Measurements from ENCODE around the gene ADGRG3. TPM values are rescaled to one million over a fixed set of nuclear protein-coding genes. Genes with fewer than 3 reads are reported as not detected.

ADGRG3 gene
- total and polyA plus RNA-seq, 2 of the 13 experiments (the other 11 are each of a cell fraction or from before 2014, with no cell fraction given), result 2.7 to 11.8 TPM

- TF ChIP-seq, protein P1, sequence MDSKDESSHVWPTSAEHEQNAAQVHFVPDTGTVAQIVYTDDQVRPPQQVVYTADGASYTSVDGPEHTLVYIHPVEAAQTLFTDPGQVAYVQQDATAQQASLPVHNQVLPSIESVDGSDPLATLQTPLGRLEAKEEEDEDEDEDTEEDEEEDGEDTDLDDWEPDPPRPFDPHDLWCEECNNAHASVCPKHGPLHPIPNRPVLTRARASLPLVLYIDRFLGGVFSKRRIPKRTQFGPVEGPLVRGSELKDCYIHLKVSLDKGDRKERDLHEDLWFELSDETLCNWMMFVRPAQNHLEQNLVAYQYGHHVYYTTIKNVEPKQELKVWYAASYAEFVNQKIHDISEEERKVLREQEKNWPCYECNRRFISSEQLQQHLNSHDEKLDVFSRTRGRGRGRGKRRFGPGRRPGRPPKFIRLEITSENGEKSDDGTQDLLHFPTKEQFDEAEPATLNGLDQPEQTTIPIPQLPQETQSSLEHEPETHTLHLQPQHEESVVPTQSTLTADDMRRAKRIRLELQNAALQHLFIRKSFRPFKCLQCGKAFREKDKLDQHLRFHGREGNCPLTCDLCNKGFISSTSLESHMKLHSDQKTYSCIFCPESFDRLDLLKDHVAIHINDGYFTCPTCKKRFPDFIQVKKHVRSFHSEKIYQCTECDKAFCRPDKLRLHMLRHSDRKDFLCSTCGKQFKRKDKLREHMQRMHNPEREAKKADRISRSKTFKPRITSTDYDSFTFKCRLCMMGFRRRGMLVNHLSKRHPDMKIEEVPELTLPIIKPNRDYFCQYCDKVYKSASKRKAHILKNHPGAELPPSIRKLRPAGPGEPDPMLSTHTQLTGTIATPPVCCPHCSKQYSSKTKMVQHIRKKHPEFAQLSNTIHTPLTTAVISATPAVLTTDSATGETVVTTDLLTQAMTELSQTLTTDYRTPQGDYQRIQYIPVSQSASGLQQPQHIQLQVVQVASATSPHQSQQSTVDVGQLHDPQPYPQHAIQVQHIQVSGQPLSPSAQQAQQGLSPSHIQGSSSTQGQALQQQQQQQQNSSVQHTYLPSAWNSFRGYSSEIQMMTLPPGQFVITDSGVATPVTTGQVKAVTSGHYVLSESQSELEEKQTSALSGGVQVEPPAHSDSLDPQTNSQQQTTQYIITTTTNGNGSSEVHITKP (CRISPR knock-in tag; IDR thresholded peaks at IDR 0.05; ENCODE audit: low read depth), result no peak
- no peak for TF ChIP-seq KIAA2018 (CRISPR knock-in tag; IDR thresholded peaks at IDR 0.05; ENCODE audit: borderline replicate concordance)
- peak; percentile 52; the same call in 1 of the 2 replicates for TF ChIP-seq ZNF609 (CRISPR knock-in tag; IDR thresholded peaks at IDR 0.05; ENCODE audit: borderline replicate concordance)
- TF ChIP-seq, protein P2, sequence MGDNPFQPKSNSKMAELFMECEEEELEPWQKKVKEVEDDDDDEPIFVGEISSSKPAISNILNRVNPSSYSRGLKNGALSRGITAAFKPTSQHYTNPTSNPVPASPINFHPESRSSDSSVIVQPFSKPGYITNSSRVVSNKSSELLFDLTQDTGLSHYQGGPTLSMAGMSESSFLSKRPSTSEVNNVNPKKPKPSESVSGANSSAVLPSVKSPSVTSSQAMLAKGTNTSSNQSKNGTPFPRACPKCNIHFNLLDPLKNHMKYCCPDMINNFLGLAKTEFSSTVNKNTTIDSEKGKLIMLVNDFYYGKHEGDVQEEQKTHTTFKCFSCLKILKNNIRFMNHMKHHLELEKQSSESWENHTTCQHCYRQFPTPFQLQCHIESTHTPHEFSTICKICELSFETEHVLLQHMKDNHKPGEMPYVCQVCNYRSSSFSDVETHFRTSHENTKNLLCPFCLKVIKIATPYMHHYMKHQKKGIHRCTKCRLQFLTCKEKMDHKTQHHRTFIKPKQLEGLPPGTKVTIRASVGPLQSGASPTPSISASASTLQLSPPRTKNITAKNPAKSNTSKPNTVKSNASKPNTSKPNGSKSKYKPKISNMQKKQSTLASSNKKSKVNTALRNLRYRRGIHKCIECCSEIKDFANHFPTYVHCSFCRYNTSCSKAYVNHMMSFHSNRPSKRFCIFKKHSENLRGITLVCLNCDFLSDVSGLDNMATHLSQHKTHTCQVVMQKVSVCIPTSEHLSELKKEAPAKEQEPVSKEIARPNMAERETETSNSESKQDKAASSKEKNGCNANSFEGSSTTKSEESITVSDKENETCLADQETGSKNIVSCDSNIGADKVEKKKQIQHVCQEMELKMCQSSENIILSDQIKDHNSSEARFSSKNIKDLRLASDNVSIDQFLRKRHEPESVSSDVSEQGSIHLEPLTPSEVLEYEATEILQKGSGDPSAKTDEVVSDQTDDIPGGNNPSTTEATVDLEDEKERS (CRISPR knock-in tag; IDR thresholded peaks at IDR 0.05), result 0 out of 2 replicates have a peak, but pooled peaks have one; percentile 35
- no peak for TF ChIP-seq PPARG (CRISPR knock-in tag; conservative IDR thresholded peaks at IDR 0.05)
Observed at GRCh38 chr16:57635266-57636097, 32.6 kb upstream of the ADGRG3 start (continued).

Measured in HepG2 (cell line).